ENCODE measurements around the gene EXOSC9. TPM values are rescaled to one million over a fixed set of nuclear protein-coding genes. Genes with fewer than 3 reads are reported as not detected.
A peak's percentile ranks its signal among the peaks of the same experiment; 100 is the strongest.

The EXOSC9 gene
- polyA plus RNA-seq (2012; rRNA removed) = 38.8 and 49.5 TPM in 2 replicates
- polyA plus RNA-seq (2012; cell fraction: cytosol; rRNA removed) = 50.8 and 60.6 TPM in 2 replicates
- 28.9 and 68.8 TPM in 2 replicates for polyA plus RNA-seq (2012; cell fraction: nucleus; rRNA removed)

DNA sequence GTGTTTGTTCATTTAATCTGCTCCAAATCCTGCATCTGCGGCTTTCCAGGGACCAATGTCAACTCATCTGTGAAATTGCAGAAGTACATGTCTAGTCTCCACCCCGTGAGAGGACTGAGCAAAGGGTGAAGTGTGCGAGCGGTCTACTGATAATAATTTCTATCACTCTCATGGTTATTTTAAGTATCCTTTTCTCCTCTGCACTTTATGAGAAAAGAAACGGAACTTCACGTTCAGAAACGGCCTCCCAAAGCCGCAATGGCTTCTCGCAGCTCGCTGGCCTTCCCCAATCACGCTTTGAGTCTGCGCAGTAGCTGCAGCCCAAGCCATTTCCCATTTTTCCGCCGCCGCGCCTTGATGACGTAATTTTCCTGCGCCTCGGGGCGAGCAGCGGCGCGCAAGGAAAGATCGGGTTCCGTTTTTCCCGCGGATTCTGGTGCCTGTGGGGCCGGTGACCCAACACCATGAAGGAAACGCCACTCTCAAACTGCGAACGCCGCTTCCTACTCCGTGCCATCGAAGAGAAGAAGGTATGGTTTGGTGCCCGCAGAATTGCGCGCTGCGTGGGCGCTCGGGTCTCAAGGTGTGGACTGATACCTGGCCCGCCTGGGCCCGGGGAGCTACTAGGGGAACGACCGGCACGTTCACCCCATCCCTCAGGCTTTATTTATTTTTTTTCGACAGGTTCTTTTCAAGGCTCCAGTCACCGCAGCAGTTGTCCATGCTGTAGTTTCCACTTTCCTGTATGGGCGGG is at the start of gene EXOSC9:
TSS of gene EXOSC9 (plus strand) at position 363 of the 754 bp plus-strand sequence. CDS start at position 465, 102 bp downstream.
- peak; percentile 83 for DNase-seq
- Histone ChIP-seq H3K36me3 (replicated peaks in 1 of 2; ENCODE audit: control insufficient read depth in 1 of 2, insufficient read depth in 2 of 2, low read length in 1 of 2) (peaks cover 25 to 42% of the 10 kb centered on the region in 2 experiments), H2AFZ (ENCODE audit: low read depth) (peak within 1 kb of the TSS; percentile 91), H4K20me1 (ENCODE audit: insufficient read depth) (no peaks in the 10 kb centered on the region), H3K27me3 (ENCODE audit: insufficient read depth) (no peaks in the 10 kb centered on the region), H3K9ac (peak within 1 kb of the TSS; percentile 91), H3F3A (replicated peaks; ENCODE audit: insufficient read depth) (peaks cover 6% of the 10 kb centered on the region), H3K9me3 (no peaks in the 10 kb centered on the region), H3K9me2 (no peaks in the 10 kb centered on the region), H3K4me3 (ENCODE audit: low read depth in 2 of 2, low read length in 1 of 2) (peak within 1 kb of the TSS; percentile 88 to 94), H3K79me2 (ENCODE audit: insufficient read depth) (peaks cover 49% of the 10 kb centered on the region), H3K4me1 (ENCODE audit: control insufficient read depth in 1 of 2, insufficient read depth in 2 of 2, low read depth in 1 of 2, low read length in 1 of 2) (peaks cover 7% of the 10 kb centered on the region in 2 experiments; a peak in 3 of 4 replicates), H3K27ac (ENCODE audit: low read depth in 2 of 2, low read length in 1 of 2) (peak within 1 kb of the TSS; percentile 90 to 95), H3K4me2 (peak within 1 kb of the TSS; percentile 88)
- POLR2A ChIA-PET = interaction anchor here (0.6 to 1.8 kb wide), 6 partner anchors 18 to 104 kb away, joined by 3 to 9 read pairs (median 4); partner anchors contain the start of genes ANXA5, BBS7 and CCNA2
- CTCF ChIA-PET = interaction anchor here (0.9 kb wide), 1 partner anchor 10 kb away, joined by 4 read pairs; no protein-coding TSS in a partner anchor
- under 1% methylated on average over 39 of the region's 48 CpGs for WGBS (ENCODE audit: low lambda C conversion rate)
- TF ChIP-seq RXRA (IDR thresholded peaks at IDR 0.05; ENCODE audit: borderline replicate concordance, low read depth) (no peak), YY1 (IDR thresholded peaks at IDR 0.05; ENCODE audit: low read depth) (peak; percentile 82), NFIC (IDR thresholded peaks at IDR 0.05; ENCODE audit: borderline replicate concordance) (peak; percentile 9; the same call in 1 of the 2 replicates), ELF1 (IDR thresholded peaks at IDR 0.05) (peak; percentile 91), EP300 (IDR thresholded peaks at IDR 0.05; ENCODE audit: borderline replicate concordance in 1 of 2, low read depth in 1 of 2, low read length in 1 of 2) (no peak), USF2 (IDR thresholded peaks at IDR 0.05; ENCODE audit: borderline replicate concordance, low read depth, low read length) (no peak), MEF2A (IDR thresholded peaks at IDR 0.05; ENCODE audit: borderline replicate concordance, low read depth) (no peak), FOXM1 (IDR thresholded peaks at IDR 0.05; ENCODE audit: low read depth) (no peak), ZBTB33 (IDR thresholded peaks at IDR 0.05; ENCODE audit: borderline replicate concordance, low read depth) (no peak), TCF12 (IDR thresholded peaks at IDR 0.05) (0 out of 2 replicates have a peak, but pooled peaks have one; percentile 16), USF1 (IDR thresholded peaks at IDR 0.05; ENCODE audit: borderline replicate concordance, low read depth) (no peak), SIN3A (IDR thresholded peaks at IDR 0.05; ENCODE audit: borderline replicate concordance, low read depth, low read length) (peak; percentile 81; the same call in 1 of the 2 replicates), FOXJ3 (CRISPR knock-in tag; IDR thresholded peaks at IDR 0.05) (no peak), GABPA (IDR thresholded peaks at IDR 0.05; ENCODE audit: low read depth) (peak; percentile 29; the same call in 1 of the 2 replicates), RFX5 (IDR thresholded peaks at IDR 0.05; ENCODE audit: low read length) (no peak), NRF1 (IDR thresholded peaks at IDR 0.05; ENCODE audit: low read depth, low read length) (peak; percentile 73), MAX (IDR thresholded peaks at IDR 0.05; ENCODE audit: low read depth) (peak; percentile 75; the same call in 1 of the 2 replicates), RAD21 (IDR thresholded peaks at IDR 0.05; ENCODE audit: low read length) (no peak), POLR2AphosphoS5 (IDR thresholded peaks at IDR 0.05; ENCODE audit: low read depth, low read length) (peak; percentile 95), EZH2phosphoT487 (IDR thresholded peaks at IDR 0.05; ENCODE audit: borderline replicate concordance, low read depth) (no peak)
- TF ChIP-seq, protein P1, sequence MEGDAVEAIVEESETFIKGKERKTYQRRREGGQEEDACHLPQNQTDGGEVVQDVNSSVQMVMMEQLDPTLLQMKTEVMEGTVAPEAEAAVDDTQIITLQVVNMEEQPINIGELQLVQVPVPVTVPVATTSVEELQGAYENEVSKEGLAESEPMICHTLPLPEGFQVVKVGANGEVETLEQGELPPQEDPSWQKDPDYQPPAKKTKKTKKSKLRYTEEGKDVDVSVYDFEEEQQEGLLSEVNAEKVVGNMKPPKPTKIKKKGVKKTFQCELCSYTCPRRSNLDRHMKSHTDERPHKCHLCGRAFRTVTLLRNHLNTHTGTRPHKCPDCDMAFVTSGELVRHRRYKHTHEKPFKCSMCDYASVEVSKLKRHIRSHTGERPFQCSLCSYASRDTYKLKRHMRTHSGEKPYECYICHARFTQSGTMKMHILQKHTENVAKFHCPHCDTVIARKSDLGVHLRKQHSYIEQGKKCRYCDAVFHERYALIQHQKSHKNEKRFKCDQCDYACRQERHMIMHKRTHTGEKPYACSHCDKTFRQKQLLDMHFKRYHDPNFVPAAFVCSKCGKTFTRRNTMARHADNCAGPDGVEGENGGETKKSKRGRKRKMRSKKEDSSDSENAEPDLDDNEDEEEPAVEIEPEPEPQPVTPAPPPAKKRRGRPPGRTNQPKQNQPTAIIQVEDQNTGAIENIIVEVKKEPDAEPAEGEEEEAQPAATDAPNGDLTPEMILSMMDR (IDR thresholded peaks at IDR 0.05) = no peak
- TF ChIP-seq, protein P2, sequence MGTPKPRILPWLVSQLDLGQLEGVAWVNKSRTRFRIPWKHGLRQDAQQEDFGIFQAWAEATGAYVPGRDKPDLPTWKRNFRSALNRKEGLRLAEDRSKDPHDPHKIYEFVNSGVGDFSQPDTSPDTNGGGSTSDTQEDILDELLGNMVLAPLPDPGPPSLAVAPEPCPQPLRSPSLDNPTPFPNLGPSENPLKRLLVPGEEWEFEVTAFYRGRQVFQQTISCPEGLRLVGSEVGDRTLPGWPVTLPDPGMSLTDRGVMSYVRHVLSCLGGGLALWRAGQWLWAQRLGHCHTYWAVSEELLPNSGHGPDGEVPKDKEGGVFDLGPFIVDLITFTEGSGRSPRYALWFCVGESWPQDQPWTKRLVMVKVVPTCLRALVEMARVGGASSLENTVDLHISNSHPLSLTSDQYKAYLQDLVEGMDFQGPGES (IDR thresholded peaks at IDR 0.05; ENCODE audit: low read depth, low read length) = no peak
